RWPE2 (cell line): Measurements from ENCODE around the gene SMURF1.
A peak's percentile ranks its signal among the peaks of the same experiment; 100 is the strongest.

ENCODE experiments used
- ATAC-seq: fragments of 200-7000 bp; cut with Tn5 transposase; 3 replicates; pipeline ENCODE4 v1.9.1; 2021; ENCODE audit warnings: low read depth
- DNase-seq: peaks from one replicate; pipeline ENCODE4 v3.0.0-alpha.2; 2020; ENCODE audit warnings: low spot score
- H3K27ac ChIP-seq: fragments of 450-650 bp; 2 replicates; pipeline ENCODE4 v1.5.1; 2017; ENCODE audit warnings: mild to moderate bottlenecking; ENCODE audit not compliant: poor library complexity, severe bottlenecking
- H3K27me3 ChIP-seq: fragments of 250-450 bp; sonication (Bioruptor Pico); 2 replicates; pipeline ENCODE4 v1.5.1; 2021; ENCODE audit warnings: mild to moderate bottlenecking, moderate library complexity; ENCODE audit not compliant: insufficient read depth, poor library complexity, severe bottlenecking
- H3K36me3 ChIP-seq: fragments of 250-450 bp; sonication (Bioruptor Pico); 2 replicates; pipeline ENCODE4 v1.5.1; 2020; ENCODE audit warnings: low read depth, mild to moderate bottlenecking, moderate library complexity
- H3K4me1 ChIP-seq: fragments of 250-450 bp; sonication (Bioruptor Pico); 2 replicates; pipeline ENCODE4 v1.5.1; 2021; ENCODE audit warnings: mild to moderate bottlenecking, moderate library complexity; ENCODE audit not compliant: insufficient read depth, poor library complexity, severe bottlenecking
- H3K4me3 ChIP-seq: fragments of 250-450 bp; sonication (Bioruptor Pico); 2 replicates; pipeline ENCODE4 v1.5.1; 2021; ENCODE audit warnings: mild to moderate bottlenecking, moderate library complexity; ENCODE audit not compliant: severe bottlenecking
- H3K9me3 ChIP-seq: fragments of 250-450 bp; sonication (Bioruptor Pico); 2 replicates; pipeline ENCODE4 v1.5.1; 2021; ENCODE audit warnings: mild to moderate bottlenecking, moderate library complexity; ENCODE audit not compliant: severe bottlenecking
- CTCF ChIP-seq: fragments of 450-650 bp; IDR thresholded peaks from one replicate; pipeline ENCODE4 v1.5.1; 2017; ENCODE audit warnings: mild to moderate bottlenecking, moderate library complexity; ENCODE audit not compliant: poor library complexity, severe bottlenecking

The SMURF1 gene

GRCh38 chr7:99141841-99142726 lies 1.8 kb downstream of the SMURF1 start:
- peak overlapping the region; percentile 31 for H3K4me3 ChIP-seq
- H3K36me3 ChIP-seq, result no peaks in the 10 kb centered on the region

GRCh38 chr7:99141334-99141733 lies 2.6 kb downstream of the SMURF1 start:
- Histone ChIP-seq H3K27ac (peak overlapping the region; percentile 91), H3K36me3 (no peaks in the 10 kb centered on the region), H3K27me3 (no peaks in the 10 kb centered on the region), H3K4me3 (peak overlapping the region; percentile 31), H3K4me1 (peaks cover 28% of the 10 kb centered on the region), H3K9me3 (no peaks in the 10 kb centered on the region)
- TF ChIP-seq CTCF, result no peak
- DNase-seq (no peak), ATAC-seq (no peak)

More at GRCh38 chr7:99141841-99142726, 1.8 kb downstream of the SMURF1 start:
- H3K27ac ChIP-seq, result peak overlapping the region; percentile 91
- H3K27me3 ChIP-seq, result no peaks in the 10 kb centered on the region
- DNase-seq (peak; percentile 74), ATAC-seq (peak; percentile 79)
- no peak for TF ChIP-seq CTCF
- H3K9me3 ChIP-seq, result no peaks in the 10 kb centered on the region
- H3K4me1 ChIP-seq, result peaks cover 25% of the 10 kb centered on the region

DNA sequence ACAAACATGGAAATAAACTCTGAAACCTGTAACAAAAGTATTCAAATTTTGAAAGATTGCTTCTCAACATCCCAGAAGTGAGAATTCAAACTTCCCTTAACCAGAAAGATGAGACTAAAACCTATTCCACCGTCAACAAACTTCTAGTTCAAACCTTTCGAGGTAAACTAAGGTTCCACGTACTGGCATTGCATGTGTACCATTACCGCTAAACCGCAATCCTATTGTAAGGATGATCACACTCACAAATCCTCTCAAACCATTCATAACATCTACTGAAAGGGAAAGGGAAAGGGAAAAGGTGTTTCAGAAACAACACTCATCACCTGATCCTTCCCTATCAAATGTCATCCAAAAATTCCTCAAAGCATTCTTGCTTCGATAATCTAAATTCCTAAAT lies 3.1 kb downstream of the SMURF1 start:
- Histone ChIP-seq H3K4me1 (peaks cover 31% of the 10 kb centered on the region), H3K27ac (peak overlapping the region; percentile 91), H3K4me3 (peak overlapping the region; percentile 31), H3K36me3 (no peaks in the 10 kb centered on the region), H3K9me3 (no peaks in the 10 kb centered on the region), H3K27me3 (no peaks in the 10 kb centered on the region)
- no peak for ATAC-seq
- TF ChIP-seq CTCF, result no peak
- no peak for DNase-seq

GRCh38 chr7:99139036-99139435 lies 4.9 kb downstream of the SMURF1 start:
- ATAC-seq (no peak), DNase-seq (no peak)
- no peak for TF ChIP-seq CTCF
- no peaks in the 10 kb centered on the region for H3K27me3 ChIP-seq
- no peaks in the 10 kb centered on the region for H3K36me3 ChIP-seq
- H3K4me1 ChIP-seq, result peaks cover 46% of the 10 kb centered on the region
- H3K27ac ChIP-seq, result no peak overlapping the region
- H3K4me3 ChIP-seq, result no peak overlapping the region
- no peaks in the 10 kb centered on the region for H3K9me3 ChIP-seq
